GM12878 (cell line): ENCODE measurements around the gene GBP6. TPM values are rescaled to one million over a fixed set of nuclear protein-coding genes. Genes with fewer than 3 reads are reported as not detected.

Source experiments
- ATAC-seq: fragments of 200-7000 bp; cut with Tn5 transposase; 3 replicates; pipeline ENCODE4 v1.9.1; 2020; ENCODE audit warnings: mild to moderate bottlenecking, moderate library complexity
- BruUV-seq: library from RNA; stranded (reverse); fragments of 400-500 nt; replicated peaks from 2 replicates; lab custom pipeline; 2021; lab: Mats Ljungman, UMichigan
- CTCF ChIA-PET: fragments of 300-600 bp; sonication (Branson Sonifier 250); formaldehyde crosslinking; extraction: SDS; loops from one replicate; lab custom pipeline; 2021; ENCODE audit warnings: inconsistent platforms; lab: Yijun Ruan, JAX
- POLR2A ChIA-PET: fragments of 350-600 bp; formaldehyde crosslinking; extraction: SDS; loops from one replicate; lab custom pipeline; 2021; ENCODE audit warnings: inconsistent platforms; lab: Charles Lee
- RAD21 ChIA-PET: fragments of 300-600 bp; sonication (Branson Sonifier 250); formaldehyde crosslinking; loops from one replicate; lab custom pipeline; 2023; ENCODE audit warnings: antibody characterized with exemption; ENCODE audit not compliant: unreplicated experiment; lab: Charles Lee
- SMC1A ChIA-PET: fragments of 300-600 bp; sonication (Branson Sonifier 250); formaldehyde crosslinking; loops from one replicate; lab custom pipeline; 2023; ENCODE audit not compliant: unreplicated experiment, uncharacterized antibody; lab: Charles Lee
- DNase-seq: peaks from one replicate; pipeline ENCODE4 v3.0.0-alpha.2; 2011; ENCODE audit warnings: low read depth, low spot score
- FAIRE-seq: peaks from 3 replicates; lab custom pipeline; 2011; peaks lifted over from hg19 to GRCh38; lab: Jason Lieb, UNC
- H2AFZ ChIP-seq: 2 replicates; pipeline ENCODE4 v1.6.0; 2011; ENCODE audit warnings: low read depth, low read length, control low read depth; ENCODE audit not compliant: control insufficient read depth
- H3K27ac ChIP-seq: 2 replicates; pipeline ENCODE4 v1.5.1; 2011; ENCODE audit warnings: control low read depth; ENCODE audit not compliant: control insufficient read depth, insufficient read depth
- H3K27me3 ChIP-seq, 2 experiments: replicated peaks in 1 of 2; 2 replicates each; pipeline versions ENCODE4 v1.6.0 to v1.6.1; 2011; ENCODE audit warnings: low read length in 1 of 2; ENCODE audit not compliant: control insufficient read depth in 2 of 2, insufficient read depth in 2 of 2
- H3K36me3 ChIP-seq, 2 experiments: 2 replicates each; pipeline ENCODE4 v1.5.1; 2011; ENCODE audit warnings: low read length in 1 of 2; ENCODE audit not compliant: control insufficient read depth in 2 of 2, insufficient read depth in 2 of 2
- H3K4me1 ChIP-seq: 2 replicates; pipeline ENCODE4 v1.6.1; 2011; ENCODE audit warnings: mild to moderate bottlenecking, low read length, moderate library complexity, mixed read lengths; ENCODE audit not compliant: control insufficient read depth, insufficient read depth
- H3K4me2 ChIP-seq: 2 replicates; pipeline ENCODE4 v1.6.0; 2011; ENCODE audit warnings: control low read depth; ENCODE audit not compliant: control insufficient read depth, insufficient read depth
- H3K4me3 ChIP-seq: fragments of 200-600 bp; sonication (generic); 2 replicates; pipeline ENCODE4 v1.5.1; 2016
- H3K79me2 ChIP-seq: 2 replicates; pipeline ENCODE4 v1.6.0; 2011; ENCODE audit warnings: low read length; ENCODE audit not compliant: control insufficient read depth, insufficient read depth
- H3K9ac ChIP-seq: 2 replicates; pipeline ENCODE4 v1.8.0; 2011; ENCODE audit warnings: low read length, control low read depth, mixed read lengths; ENCODE audit not compliant: control insufficient read depth, insufficient read depth
- H3K9me3 ChIP-seq: replicated peaks from 3 replicates; pipeline ENCODE4 v1.5.1; 2011; ENCODE audit warnings: mild to moderate bottlenecking, low read length; ENCODE audit not compliant: control insufficient read depth, insufficient read depth
- H4K20me1 ChIP-seq: 2 replicates; pipeline ENCODE4 v1.6.0; 2011; ENCODE audit not compliant: control insufficient read depth, insufficient read depth
- BACH1 ChIP-seq: fragments of 450-650 bp; IDR thresholded peaks from 2 replicates; pipeline ENCODE4 v1.6.1; 2017; ENCODE audit warnings: mild to moderate bottlenecking, borderline replicate concordance
- CHD2 ChIP-seq: IDR thresholded peaks from 2 replicates; pipeline ENCODE4 v1.6.1; 2011; ENCODE audit warnings: low read depth, low read length, improper control_type of control experiment, borderline replicate concordance
- DPF2 ChIP-seq: fragments of 450-650 bp; IDR thresholded peaks from 2 replicates; pipeline ENCODE4 v1.6.1; 2017; ENCODE audit warnings: mild to moderate bottlenecking
- RAD21 ChIP-seq: IDR thresholded peaks from 2 replicates; pipeline ENCODE4 v1.6.1; 2011; ENCODE audit warnings: mild to moderate bottlenecking, low read depth, low read length, moderate library complexity; ENCODE audit not compliant: insufficient read depth
- RCOR1 ChIP-seq: conservative IDR thresholded peaks from 2 replicates; pipeline ENCODE4 v1.6.1; 2012; ENCODE audit warnings: low read depth, low read length, improper control_type of control experiment
- STAT1 ChIP-seq: fragments of 450-650 bp; conservative IDR thresholded peaks from 2 replicates; pipeline ENCODE4 v1.6.1; 2014; ENCODE audit warnings: antibody characterized with exemption, mild to moderate bottlenecking
- YY1 ChIP-seq: IDR thresholded peaks from 2 replicates; pipeline ENCODE4 v1.6.1; 2011; ENCODE audit warnings: low read depth, mild to moderate bottlenecking, low read length
- WGBS: methylation state at CpG from one replicate; pipeline ENCODE4 v1.1.6; 2016; ENCODE audit warnings: low lambda C conversion rate; ENCODE audit not compliant: insufficient replicate concordance, insufficient coverage; ENCODE audit errors: missing lambda C conversion rate; 5-methylcytosine and 5-hydroxymethylcytosine counted together
- in situ Hi-C: fragments of 300-500 bp; cut with MboI; formaldehyde crosslinking; loops from 9 replicates; pipeline ENCODE4 v1.14.3; 2018; ENCODE audit warnings: mixed read lengths
- intact Hi-C: fragments of 100-400 bp; cut with micrococcal nuclease; formaldehyde crosslinking; loops from one replicate; pipeline ENCODE4 v1.14.2; 2022; ENCODE audit not compliant: unreplicated experiment
- polyA plus RNA-seq, 11 experiments: library from polyadenylated mRNA; depleted of rRNA in 4 of 11; unstranded in 6 of 11; stranded (reverse) in 5 of 11; fragments of >200 nt; fragmentation: Nextera tagmentation in 4 of 11; fragmentation: Illumina TruSeq in 1 of 11; extraction: Ambion mirVana in 4 of 11; extraction: Trizol in 1 of 11; gene quantifications; 1 replicate in 1 of 11; 2 replicates in 10 of 11; pipeline versions ENCODE4 v1.2.1 to v1.2.3, GENCODE V29; 2011 to 2016; ENCODE audit warnings: inconsistent platforms in 2 of 11, missing spikeins in 2 of 11, low read depth in 1 of 11
- total RNA-seq, 4 experiments: library from RNA; depleted of rRNA in 3 of 4; stranded (reverse); fragments of >200 nt in 3 of 4; fragmentation: Illumina TruSeq in 1 of 4; extraction: Trizol in 1 of 4; gene quantifications; 2 replicates each; pipeline versions ENCODE4 v1.2.1 to v1.2.3, GENCODE V29; 2013 to 2021
- TF ChIP-seq, protein P1 (sequence below): fragments of 450-650 bp; IDR thresholded peaks from 2 replicates; pipeline ENCODE4 v1.6.1; 2017; ENCODE audit warnings: low read depth, mild to moderate bottlenecking, moderate library complexity
- TF ChIP-seq, protein P2 (sequence below): fragments of 450-650 bp; IDR thresholded peaks from 2 replicates; pipeline ENCODE4 v1.6.1; 2018; ENCODE audit warnings: borderline replicate concordance, mild to moderate bottlenecking; ENCODE audit not compliant: partially characterized antibody
- TF ChIP-seq, protein P3 (sequence below): IDR thresholded peaks from 2 replicates; pipeline ENCODE4 v1.6.1; 2011; ENCODE audit warnings: borderline replicate concordance, low read depth, mild to moderate bottlenecking, moderate library complexity, low read length; ENCODE audit not compliant: insufficient read depth, poor library complexity, severe bottlenecking
- TF ChIP-seq, protein P4 (sequence below), 3 experiments: IDR thresholded peaks in 2 of 3; conservative IDR thresholded peaks in 1 of 3; 2 replicates each; pipeline ENCODE4 v1.5.1; 2011; ENCODE audit warnings: low read depth in 3 of 3, low read length in 3 of 3, mild to moderate bottlenecking in 3 of 3, control low read depth in 2 of 3, moderate library complexity in 2 of 3, inconsistent platforms in 1 of 3, mixed read lengths in 1 of 3; ENCODE audit not compliant: control insufficient read depth in 2 of 3, insufficient read depth in 1 of 3; ENCODE audit errors: extremely low read depth in 1 of 3

The GBP6 gene
- total and polyA plus RNA-seq, 10 of the 15 experiments (the other 5 are each of a cell fraction or from before 2014, with no cell fraction given): 0.03 to 2.7 (median 0.05) TPM; not detected in 6

DNA sequence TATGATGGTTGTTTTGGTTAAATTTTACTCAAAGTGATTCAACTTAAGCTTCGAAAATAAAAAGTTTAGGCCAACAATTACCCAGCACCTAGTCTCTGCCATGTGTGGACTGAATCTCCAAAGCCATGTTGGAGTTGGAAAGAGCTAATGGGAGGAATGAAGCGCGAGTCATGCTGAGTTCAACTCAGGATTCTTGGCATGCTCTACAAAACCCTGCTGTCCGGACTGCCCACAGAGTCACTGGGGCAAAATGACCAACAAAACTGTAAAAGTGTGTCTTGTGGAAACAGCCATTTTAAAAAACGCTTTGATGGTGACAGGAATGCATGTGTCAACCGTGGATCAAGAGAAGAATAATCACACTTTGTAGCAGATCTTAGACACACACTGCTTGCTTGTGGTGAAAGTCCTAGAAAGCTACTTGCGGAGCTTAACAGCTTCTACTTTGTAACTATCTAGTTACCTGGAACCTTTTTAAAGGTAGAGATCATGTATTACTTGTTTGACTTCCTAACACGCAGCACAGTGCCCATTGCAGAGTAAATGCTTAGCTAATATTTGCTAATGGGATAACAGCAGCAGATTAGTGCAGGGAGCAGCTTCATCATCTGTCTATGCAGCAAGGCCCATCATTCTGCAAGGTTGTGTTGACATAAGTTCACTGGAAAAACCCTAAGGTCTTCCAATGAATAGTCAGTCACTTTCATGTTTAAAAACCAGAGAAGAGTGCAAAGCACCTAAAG, 7.0 kb upstream of the GBP6 start (continued):
- no peak for TF ChIP-seq BACH1
- TF ChIP-seq, protein P1, sequence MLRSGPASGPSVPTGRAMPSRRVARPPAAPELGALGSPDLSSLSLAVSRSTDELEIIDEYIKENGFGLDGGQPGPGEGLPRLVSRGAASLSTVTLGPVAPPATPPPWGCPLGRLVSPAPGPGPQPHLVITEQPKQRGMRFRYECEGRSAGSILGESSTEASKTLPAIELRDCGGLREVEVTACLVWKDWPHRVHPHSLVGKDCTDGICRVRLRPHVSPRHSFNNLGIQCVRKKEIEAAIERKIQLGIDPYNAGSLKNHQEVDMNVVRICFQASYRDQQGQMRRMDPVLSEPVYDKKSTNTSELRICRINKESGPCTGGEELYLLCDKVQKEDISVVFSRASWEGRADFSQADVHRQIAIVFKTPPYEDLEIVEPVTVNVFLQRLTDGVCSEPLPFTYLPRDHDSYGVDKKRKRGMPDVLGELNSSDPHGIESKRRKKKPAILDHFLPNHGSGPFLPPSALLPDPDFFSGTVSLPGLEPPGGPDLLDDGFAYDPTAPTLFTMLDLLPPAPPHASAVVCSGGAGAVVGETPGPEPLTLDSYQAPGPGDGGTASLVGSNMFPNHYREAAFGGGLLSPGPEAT: no peak

DNA sequence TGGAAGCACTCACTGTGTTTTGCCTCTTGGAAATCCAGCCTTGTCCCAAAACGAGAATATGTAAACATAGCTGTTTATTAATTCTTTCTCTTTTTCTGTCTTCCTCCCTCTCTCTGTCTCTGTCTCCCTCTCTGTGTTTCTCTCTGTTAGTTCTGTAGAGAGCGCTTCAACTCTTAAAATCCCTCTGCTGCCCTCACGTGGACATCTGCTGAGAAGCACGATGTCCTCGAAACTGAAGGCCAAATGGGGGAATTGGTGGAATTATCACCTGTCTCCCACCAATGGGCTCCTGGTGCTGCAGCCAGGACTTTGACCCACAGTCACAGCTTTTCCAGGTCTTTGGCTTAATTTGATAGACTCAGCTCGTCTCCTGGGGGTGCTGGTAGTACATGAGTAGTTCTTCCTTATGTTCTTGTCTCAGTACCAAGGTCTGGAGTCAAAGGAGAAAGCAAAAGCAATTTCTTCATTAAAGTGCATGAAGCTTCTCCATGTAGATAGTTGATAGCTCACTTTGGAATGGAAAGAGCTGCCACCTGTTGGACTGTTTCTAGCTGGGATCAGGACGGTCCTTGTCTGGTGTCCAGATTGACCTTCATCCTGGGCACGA, 5.5 kb upstream of the GBP6 start:
- in situ Hi-C loops: no loop called here
- peak; percentile 85 for FAIRE-seq
- Histone ChIP-seq H3K4me2 (no peak overlapping the region), H3K4me1 (peaks cover 5% of the 10 kb centered on the region), H3K9ac (no peak overlapping the region), H3K27ac (no peak overlapping the region), H3K79me2 (no peaks in the 10 kb centered on the region), H2AFZ (no peak overlapping the region), H3K27me3 (no peaks in the 10 kb centered on the region), H3K9me3 (no peaks in the 10 kb centered on the region), H3K4me3 (no peak overlapping the region), H4K20me1 (no peaks in the 10 kb centered on the region), H3K36me3 (no peaks in the 10 kb centered on the region)
- POLR2A ChIA-PET: interaction anchor here (0.6 kb wide), 1 partner anchor 375 kb away, joined by 11 read pairs; no protein-coding TSS in a partner anchor
- ATAC-seq: peak; percentile 94
- SMC1A ChIA-PET: interaction anchor here (0.6 to 4.0 kb wide), 20 partner anchors 48 to 426 kb away, joined by 3 to 24 read pairs (median 4); partner anchors contain the start of genes GBP1 and GBP4
- CTCF ChIA-PET: interaction anchor here (0.6 to 9.2 kb wide), 24 partner anchors 9 to 419 kb away, joined by 3 to 98 read pairs (median 4); partner anchors contain the start of gene GBP2
- WGBS: 15% methylated on average over 8 of the region's 8 CpGs
- intact Hi-C loops: loop anchor here (1.0 to 5.0 kb wide), 7 partner anchors 46 to 360 kb away; no protein-coding TSS in a partner anchor
- DNase-seq: peak; percentile 27
- BruUV-seq: no TSS peak
- RAD21 ChIA-PET: interaction anchor here (0.8 to 3.9 kb wide), 10 partner anchors 9 to 386 kb away, joined by 3 to 26 read pairs (median 4); partner anchors contain the start of gene GBP4
- TF ChIP-seq, protein P2, sequence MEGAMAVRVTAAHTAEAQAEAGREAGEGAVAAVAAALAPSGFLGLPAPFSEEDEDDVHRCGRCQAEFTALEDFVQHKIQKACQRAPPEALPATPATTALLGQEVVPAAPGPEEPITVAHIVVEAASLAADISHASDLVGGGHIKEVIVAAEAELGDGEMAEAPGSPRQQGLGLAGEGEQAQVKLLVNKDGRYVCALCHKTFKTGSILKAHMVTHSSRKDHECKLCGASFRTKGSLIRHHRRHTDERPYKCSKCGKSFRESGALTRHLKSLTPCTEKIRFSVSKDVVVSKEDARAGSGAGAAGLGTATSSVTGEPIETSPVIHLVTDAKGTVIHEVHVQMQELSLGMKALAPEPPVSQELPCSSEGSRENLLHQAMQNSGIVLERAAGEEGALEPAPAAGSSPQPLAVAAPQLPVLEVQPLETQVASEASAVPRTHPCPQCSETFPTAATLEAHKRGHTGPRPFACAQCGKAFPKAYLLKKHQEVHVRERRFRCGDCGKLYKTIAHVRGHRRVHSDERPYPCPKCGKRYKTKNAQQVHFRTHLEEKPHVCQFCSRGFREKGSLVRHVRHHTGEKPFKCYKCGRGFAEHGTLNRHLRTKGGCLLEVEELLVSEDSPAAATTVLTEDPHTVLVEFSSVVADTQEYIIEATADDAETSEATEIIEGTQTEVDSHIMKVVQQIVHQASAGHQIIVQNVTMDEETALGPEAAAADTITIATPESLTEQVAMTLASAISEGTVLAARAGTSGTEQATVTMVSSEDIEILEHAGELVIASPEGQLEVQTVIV: no peak
- TF ChIP-seq, protein P3, sequence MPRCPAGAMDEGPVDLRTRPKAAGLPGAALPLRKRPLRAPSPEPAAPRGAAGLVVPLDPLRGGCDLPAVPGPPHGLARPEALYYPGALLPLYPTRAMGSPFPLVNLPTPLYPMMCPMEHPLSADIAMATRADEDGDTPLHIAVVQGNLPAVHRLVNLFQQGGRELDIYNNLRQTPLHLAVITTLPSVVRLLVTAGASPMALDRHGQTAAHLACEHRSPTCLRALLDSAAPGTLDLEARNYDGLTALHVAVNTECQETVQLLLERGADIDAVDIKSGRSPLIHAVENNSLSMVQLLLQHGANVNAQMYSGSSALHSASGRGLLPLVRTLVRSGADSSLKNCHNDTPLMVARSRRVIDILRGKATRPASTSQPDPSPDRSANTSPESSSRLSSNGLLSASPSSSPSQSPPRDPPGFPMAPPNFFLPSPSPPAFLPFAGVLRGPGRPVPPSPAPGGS: no peak
- TF ChIP-seq STAT1: no peak
- TF ChIP-seq, protein P4, sequence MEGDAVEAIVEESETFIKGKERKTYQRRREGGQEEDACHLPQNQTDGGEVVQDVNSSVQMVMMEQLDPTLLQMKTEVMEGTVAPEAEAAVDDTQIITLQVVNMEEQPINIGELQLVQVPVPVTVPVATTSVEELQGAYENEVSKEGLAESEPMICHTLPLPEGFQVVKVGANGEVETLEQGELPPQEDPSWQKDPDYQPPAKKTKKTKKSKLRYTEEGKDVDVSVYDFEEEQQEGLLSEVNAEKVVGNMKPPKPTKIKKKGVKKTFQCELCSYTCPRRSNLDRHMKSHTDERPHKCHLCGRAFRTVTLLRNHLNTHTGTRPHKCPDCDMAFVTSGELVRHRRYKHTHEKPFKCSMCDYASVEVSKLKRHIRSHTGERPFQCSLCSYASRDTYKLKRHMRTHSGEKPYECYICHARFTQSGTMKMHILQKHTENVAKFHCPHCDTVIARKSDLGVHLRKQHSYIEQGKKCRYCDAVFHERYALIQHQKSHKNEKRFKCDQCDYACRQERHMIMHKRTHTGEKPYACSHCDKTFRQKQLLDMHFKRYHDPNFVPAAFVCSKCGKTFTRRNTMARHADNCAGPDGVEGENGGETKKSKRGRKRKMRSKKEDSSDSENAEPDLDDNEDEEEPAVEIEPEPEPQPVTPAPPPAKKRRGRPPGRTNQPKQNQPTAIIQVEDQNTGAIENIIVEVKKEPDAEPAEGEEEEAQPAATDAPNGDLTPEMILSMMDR (IDR thresholded peaks at IDR 0.05 in 2 of 3, conservative IDR thresholded peaks at IDR 0.05 in 1 of 3; ENCODE audit: control insufficient read depth in 2 of 3, extremely low read depth in 1 of 3, insufficient read depth in 1 of 3, low read depth in 3 of 3, low read length in 3 of 3): peak; percentile 69 to 84 (median 77); a peak in 5 of 6 replicates
- TF ChIP-seq YY1: peak; percentile 68; the same call in 1 of the 2 replicates
- TF ChIP-seq DPF2: no peak
- TF ChIP-seq RAD21: peak; percentile 97
- no peak; the same call in 1 of the 2 replicates for TF ChIP-seq RCOR1
- TF ChIP-seq CHD2: no peak
